Renal cortical epithelial cell (primary cell): ENCODE data around the gene APOBEC2. TPM values are rescaled to one million over a fixed set of nuclear protein-coding genes. Genes with fewer than 3 reads are reported as not detected.
"Not testable (repeated sequence)": the region's sequence is repeated elsewhere in the genome, so short reads cannot be mapped to it uniquely, and the experiment has no call there.

Experiments
- DNase-seq: peaks from one replicate; pipeline ENCODE4 v3.0.0-alpha.2; 2011; ENCODE audit warnings: low read depth
- total RNA-seq: library from RNA; depleted of rRNA; stranded (reverse); fragments of >200 nt; gene quantifications from 2 replicates; pipeline ENCODE4 v1.2.3, GENCODE V29; 2014

Gene APOBEC2
- total RNA-seq = not detected in 2 replicates

DNA sequence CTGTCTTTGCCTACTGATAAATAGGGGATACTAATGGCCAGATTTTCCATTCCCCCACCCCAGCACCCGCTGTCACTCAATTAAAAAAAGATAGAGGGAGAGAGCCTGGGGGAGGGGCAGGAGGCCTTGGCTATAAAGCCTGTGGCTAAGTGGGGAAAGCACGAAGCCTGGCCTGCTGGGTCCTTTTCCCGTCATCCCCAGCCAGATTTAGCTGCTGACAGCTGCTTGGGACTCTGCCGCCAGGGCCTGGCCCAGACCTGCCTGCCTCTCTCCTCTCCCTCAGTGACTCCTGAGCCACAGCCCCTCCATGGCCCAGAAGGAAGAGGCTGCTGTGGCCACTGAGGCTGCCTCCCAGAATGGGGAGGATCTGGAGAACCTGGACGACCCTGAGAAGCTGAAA lies at the start of gene APOBEC2:
TSS of gene APOBEC2 (plus strand) at position 162 of the 400 bp plus-strand sequence. CDS start at position 308, 146 bp downstream.
- DNase-seq = no peak

DNA sequence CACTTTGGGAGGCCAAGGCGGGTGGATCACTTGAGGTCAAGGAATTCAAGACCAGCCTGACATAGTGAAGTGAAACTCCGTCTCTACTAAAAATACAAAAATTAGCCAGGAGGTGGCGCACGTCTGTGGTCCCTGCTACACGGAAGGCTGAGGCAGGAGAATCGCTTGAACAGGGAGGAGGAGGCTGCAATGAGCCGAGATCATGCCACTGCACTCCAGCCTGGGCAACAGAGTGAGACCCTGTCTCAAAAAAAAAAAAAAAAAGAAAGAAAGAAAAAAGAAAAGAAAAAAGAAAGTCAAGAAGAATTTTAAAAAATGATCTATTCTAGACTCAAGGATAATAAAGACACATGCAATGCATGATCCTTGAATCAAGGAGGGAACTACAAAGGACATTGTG lies 46.8 kb upstream of the APOBEC2 start:
- peak; percentile 60 for DNase-seq

DNA sequence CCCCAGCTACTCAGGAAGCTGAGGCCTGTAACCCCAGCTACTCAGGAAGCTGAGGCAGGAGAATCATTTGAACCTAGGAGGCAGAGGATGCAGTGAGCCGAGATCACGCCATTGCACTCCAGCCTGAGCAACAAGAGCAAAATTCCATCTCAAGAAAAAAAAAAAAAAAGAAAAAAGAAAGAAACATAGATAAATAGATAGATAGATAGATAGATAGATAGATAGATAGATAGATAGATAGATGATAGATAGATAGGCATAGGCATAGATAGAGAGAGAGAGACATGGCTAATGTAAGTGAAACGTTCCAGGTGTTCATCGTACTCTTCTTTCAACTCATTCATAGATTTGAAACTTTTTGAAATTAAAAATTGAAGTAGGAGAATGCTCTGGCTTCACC lies 46.0 kb upstream of the APOBEC2 start:
- not testable (repeated sequence) for DNase-seq

DNA sequence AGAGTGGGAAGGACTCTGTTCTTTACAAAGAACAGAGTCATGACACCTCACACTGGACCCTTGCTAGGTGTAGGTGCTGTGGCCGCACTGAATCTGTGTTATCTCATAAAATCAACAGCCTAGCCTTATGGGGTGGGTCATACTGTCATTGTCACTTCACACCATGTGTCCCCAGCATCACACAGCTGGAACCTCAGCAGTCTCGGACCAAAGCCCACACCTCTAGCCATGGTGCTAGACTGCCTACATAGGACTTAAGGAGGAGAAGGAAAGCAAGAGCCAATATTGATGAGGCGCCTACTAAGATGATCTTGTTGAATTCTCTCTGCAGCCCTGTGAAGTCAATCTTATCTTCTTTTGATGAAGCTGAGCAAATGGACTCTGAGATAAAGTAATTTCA lies 45.0 kb upstream of the APOBEC2 start:
- DNase-seq = no peak

DNA sequence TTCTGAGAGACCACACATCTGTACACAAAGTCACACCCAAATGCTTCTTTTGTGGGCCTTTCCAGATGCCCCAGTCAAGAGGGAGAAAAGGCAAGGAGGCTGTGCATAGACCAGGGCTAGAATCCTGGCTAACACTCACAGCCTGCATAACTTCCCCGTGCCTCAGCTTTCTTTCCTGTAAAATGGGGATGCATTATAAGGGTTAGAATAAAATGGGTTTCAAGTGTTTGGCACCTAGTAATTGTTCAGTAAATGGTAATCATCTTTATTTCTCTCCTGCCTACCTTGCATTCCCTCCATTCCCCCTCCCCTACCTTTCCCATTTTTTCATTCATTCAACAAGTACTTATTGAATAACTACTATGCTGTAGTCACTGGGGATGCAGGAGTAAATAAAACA lies 43.3 kb upstream of the APOBEC2 start:
- no peak for DNase-seq

DNA sequence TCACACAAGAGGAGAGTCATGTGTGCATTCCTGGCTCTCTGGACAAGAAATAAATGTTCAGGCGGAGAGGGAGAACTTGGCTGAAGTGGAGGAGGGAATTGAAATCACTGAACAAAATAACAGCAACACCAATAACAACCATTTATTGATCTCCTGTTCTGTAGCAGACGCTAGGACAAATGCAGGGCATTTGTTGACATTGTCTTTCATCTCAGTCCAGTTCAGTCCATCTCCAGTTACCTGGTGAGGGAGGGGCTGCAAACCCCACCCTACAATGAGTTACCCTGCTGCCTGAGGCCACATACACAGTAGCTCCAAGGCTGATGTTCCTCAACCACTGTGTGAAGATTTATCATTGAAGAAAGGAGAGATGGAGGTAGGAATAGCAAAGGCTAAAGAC lies 41.3 kb upstream of the APOBEC2 start:
- DNase-seq = no peak

DNA sequence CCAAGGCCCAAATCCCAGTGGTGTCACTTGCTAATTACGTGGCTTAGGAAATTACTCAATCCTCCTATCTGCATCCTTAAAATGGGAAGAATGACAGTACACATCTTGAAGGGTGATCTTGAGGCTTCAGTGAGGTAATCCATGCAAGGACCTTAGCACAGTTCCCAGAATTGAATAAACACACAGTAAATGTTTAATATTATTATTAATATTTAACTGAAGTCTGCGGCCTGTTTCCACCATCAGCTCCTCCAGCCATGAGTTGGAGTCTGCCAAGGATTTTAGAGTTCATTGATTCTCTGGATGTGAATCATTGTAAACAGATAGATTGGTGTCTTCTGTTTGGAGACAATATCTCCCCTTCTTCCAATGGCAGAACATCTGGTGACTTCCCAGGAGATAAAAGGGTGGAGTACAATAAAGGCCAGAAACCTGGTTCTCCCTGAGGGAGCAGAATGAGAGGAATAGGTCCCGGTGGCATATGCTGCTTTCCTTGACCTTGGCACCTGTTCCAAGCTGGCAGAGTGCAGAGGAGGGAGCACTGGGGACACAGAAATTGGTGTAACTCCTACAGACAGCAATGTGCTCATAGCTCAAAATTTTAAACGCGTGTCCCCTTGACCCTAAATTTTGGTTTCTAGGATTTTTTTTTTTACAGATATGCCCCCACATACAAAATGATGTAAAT lies 39.4 kb upstream of the APOBEC2 start:
- DNase-seq = peak; percentile 95

DNA sequence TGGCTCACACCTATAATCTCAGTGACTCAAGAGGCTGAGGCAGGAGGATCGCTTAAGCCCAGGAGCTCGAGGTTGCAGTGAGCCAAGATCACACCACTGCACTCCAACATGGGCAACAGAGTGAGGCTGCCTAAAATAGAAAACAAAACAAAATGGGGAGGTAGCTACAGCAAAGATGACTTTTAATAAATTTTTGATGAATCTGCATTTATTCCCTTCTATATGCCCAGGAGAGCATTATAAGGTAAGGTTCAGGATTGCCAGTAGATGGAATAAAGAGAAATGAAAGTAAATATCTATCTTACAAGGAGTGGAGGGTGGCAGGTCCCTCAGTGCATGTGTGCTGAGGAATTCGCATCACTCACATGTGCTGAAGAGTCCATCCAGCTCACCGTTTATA lies 38.2 kb upstream of the APOBEC2 start:
- no peak for DNase-seq

DNA sequence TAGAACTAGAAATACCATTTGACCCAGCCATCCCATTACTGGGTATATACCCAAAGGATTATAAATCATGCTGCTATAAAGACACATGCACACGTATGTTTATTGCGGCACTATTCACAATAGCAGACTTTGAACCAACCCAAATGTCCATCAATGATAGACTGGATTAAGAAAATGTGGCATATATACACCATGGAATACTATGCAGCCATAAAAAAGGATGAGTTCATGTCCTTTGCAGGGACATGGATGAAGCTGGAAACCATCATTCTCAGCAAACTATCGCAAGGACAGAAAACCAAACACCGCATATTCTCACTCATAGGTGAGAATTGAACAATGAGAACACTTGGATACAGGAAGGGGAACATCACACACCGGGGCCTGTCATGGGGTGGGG lies 37.1 kb upstream of the APOBEC2 start:
- not testable (repeated sequence) for DNase-seq

DNA sequence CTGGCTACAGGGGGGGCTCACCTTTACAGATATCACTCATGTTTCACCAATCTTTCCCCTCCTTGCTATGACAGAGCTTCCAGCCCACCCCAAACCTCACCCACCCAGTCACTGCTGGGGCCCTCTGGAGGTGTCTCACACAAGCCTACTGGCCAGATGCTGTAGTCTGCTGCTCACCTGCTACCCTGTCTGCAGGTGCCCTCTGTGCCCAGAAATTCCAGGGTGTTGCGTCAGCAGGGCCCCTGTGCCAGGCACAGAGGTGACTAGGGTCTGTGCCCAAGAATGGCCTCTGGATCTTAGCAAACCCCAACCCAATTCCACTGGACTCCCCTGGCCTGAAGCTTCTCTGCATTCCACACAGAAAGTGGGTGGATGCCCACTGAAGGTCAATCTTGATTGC lies 35.3 kb upstream of the APOBEC2 start:
- DNase-seq = no peak

DNA sequence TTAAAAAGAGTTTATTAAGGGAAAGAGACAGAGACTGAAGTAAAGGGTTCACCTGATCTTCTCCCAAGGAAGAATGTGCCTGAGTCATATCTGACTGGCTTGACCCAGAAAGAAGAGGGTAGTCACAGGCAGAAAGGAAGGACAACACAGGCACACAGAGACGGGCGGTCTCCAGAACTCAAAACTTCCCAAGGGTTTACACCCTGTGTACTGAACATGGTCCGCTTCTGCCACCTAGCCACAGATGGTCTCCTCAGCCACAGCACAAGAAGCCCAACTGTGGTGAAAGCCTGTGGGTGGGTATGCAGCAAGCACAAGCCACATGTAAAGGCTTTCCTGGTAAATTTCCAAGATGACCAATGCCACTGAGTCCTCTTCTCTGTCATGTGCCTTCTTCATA lies 31.2 kb upstream of the APOBEC2 start:
- DNase-seq = peak; percentile 88

DNA sequence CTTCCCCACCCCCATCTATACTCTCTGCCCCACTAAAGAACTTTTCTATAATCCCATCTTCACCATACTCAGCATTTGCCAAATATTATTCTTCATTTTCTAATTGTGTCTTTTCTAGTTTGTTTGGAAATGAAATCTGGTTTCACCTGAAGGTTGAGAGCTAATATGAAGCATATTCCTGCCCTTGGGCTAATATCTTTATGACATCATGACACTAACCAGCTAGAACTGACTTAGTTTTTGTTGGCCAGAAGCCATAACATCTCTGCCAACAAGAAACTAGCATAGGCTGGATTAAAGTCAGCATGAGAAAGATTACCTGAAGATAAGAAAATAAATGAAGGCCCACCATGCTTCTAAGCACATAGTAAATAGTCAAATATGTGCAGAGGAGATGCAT lies 30.7 kb upstream of the APOBEC2 start:
- peak; percentile 55 for DNase-seq

DNA sequence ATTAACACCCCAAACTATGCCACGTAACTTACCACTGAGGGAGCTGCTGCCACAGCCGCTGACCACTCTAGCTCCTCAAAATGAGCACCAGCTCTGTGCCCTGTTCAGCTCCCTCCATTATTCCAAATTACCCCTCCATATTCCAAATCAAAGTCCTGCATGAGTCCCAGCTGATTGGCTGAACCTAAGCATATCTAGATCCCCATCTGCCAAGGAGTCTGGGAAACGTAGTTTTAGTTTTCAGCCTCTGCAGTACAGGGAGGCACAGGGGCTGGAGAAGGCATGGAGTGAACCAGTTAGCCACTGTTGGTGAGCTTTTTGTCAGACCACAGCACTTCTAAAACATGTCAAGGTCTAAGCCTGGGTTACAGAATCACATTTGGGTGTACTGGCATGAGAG lies 29.9 kb upstream of the APOBEC2 start:
- no peak for DNase-seq

DNA sequence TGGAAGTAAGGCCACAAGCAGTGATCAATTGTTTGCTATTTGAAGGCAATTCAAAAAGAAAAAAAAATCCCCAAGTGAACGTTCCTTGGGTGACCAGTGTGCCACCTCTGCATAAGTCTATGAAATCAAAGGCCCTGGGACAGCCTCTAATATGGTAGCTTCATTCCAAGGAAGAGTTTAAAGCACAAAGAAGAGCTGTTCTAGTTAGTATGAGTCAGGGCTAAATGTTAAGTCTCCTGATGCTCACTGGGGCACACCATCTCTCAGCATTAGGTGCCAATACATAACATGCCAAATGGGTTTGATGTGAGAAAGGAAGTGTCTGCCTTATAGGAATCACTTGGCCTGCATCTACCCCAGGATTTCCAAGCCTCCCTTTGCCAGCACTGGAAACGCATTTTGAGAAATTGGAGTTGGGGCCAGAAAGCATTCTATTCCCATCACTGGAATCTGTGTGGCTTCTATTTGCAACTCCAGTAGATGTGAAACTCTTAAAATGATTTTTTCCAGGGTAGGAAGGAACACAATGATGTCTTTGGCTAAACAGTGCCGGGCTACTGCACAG lies 27.0 kb upstream of the APOBEC2 start:
- DNase-seq = no peak

DNA sequence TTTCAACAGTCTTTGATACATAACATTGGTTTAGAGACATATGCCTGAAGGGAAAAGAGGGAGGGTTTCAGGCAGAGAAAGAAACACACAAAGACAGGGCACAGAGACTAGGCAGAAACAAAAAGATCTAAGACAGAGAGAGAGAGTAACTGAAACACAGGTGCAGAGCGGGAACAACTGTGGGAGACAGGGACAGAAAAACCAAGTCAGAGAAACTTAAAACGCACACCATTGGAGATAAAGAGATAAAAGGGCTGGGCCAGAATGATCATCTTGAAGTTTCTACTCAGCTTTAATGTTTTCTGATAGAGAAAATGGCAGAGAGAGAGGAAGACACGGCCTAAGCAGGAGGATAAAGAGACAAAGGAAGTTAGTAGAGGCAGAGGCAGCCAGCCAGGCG lies 25.8 kb upstream of the APOBEC2 start:
- no peak for DNase-seq

DNA sequence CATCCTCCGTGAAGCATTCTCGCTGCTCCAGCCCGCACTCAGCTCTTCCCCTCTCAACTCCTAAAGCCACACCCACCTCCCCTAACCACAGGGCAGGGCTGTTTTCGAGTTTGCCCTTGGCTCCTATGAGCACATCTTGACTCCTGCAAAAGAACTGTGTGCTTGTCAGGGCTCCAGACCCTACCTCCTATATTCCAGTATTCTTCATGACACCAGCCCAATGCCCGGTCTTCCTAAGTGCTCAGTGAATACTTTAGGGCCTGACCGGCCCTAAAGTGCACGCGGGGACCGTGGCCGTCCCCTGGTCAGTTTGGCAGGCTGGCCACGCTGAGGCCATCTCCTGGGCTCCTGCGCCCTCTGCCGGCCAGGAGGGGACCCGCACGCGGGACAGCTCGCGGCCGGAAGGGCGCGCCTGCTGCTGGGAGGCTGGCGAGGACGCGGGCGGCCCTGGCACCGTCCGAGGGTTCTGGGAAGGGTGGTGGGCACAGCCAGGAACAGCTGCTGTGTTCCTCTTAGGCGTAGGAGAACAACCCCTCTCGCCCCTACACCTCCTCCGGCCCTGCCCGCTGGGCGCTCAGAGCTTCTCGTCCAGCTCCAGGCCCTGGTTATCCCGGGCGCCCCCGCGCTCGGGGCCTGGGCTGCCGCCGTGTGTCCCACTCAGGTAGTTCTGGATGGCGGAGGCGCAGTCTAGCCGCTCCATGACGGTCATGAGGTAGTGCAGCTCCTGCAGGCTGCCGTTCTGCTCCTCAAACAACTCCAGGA lies 25.0 kb upstream of the APOBEC2 start:
- peak; percentile 33 for DNase-seq

DNA sequence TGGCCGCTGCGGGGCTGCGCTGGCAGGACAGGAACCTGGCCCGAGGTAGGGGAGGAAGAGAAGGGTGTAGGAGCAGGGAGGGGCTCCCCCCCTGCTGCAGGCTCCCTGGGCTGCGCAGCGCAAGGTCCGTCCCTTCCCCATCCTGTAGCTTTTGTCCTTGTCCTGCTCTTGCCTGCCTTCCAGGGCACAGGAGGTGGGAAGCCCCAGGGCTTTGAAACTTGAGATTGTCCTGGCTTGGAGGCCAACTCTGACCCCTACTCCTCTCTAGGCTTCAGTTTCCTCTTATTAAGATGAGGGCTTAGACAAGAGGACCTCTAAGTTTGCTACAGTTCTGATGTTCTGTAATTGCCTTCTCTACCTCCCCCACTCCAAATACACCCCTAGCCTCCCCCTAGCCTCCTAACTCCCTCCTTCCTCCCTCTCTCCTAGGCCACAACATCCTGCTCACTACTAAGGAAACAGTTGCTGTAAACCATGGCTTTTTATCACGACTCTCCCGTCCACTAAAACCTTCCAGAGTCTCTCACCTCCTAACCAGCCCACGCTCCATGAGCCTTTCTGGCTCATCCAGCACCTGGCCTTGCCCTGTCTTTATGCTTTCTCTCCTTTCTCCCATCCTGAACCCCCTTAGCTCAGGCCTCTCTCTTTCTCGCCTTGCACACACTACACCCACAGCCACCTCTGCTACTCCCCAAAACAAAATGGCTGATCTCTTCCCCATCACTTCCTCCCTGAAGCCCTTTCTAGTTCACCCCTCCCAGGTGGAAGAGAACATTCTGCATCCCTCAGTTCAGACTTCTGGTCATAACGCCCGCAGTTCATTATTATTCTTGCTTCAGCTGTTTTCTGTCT lies 24.2 kb upstream of the APOBEC2 start:
- no peak for DNase-seq

DNA sequence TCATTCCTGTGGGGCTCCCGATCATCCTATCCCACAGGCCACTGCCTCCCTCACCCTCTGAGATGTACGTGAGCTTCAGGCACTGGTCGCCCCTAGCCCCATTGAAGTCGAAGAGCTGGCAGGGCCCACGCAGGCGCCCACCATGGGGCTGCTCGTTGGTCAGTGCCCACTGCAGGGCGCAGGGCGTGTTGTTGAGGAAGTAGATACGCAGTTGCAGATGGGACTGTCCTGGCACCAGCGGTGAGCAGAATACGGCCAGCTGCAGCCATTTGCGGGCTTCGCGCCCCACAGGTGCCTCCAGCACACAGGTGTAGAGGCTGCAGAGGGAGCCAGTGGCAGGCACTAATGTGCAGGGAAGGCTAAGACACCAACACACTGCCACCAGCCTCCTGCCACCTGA lies 20.2 kb upstream of the APOBEC2 start:
- DNase-seq = no peak

DNA sequence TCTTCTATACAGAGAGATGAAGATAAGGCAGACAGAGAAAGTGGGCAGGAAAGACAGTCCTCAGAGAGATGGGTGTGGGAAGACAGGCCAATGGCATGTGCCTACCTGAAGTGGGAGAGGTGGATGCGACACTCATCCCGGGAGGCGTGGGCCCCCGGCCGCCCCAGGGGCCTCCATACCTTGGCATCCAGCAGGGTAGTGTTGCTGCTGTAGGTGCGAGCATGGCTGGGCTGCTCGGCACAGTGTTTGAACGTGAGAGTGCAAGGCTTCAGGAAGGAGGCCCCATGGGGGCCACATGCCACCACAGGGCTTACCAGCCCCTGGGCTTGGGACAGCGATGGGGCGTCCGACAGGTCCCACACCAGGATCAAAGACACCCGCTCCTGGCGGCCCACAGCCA lies 19.2 kb upstream of the APOBEC2 start:
- no peak for DNase-seq

DNA sequence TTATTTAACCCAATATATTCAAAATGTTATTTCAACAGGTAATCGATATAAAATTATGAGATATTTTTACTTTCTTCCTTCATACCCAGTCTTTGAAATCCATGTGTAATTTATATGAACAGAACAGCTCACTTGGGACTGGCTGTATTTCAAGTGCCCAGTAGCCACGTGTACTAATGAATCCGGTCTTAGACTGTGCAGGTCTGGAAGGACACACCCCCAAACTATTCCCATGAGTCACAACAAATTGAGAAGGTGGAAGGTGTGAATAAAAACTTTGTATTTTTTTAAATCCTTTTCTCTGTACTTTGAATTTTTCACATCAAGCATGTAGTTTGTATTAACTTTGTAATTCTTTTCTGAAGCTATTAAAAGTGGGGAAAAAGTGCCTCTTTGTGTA lies 16.8 kb upstream of the APOBEC2 start:
- peak; percentile 86 for DNase-seq

DNA sequence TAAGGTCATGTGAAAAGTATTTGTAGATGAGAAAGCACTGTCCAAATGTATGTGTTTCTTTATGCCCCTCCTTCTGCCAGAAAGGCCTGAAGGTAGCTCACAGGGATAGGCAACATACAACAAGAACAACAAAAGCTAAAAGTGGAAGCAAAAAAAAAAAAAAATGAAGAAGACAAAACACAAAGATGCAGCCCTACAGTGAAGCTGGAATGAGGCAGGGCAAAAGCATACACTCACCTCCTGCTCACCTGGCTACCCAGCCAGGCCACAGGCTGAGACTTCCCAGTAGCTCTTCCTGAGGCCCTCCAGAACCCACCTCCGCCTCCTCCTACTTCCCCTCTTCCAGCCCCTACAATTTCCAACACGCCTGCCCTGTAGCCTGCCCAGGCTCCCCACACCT lies 16.4 kb upstream of the APOBEC2 start:
- no peak for DNase-seq
